Measurements from ENCODE around the gene FAXC.

Gene FAXC

DNA sequence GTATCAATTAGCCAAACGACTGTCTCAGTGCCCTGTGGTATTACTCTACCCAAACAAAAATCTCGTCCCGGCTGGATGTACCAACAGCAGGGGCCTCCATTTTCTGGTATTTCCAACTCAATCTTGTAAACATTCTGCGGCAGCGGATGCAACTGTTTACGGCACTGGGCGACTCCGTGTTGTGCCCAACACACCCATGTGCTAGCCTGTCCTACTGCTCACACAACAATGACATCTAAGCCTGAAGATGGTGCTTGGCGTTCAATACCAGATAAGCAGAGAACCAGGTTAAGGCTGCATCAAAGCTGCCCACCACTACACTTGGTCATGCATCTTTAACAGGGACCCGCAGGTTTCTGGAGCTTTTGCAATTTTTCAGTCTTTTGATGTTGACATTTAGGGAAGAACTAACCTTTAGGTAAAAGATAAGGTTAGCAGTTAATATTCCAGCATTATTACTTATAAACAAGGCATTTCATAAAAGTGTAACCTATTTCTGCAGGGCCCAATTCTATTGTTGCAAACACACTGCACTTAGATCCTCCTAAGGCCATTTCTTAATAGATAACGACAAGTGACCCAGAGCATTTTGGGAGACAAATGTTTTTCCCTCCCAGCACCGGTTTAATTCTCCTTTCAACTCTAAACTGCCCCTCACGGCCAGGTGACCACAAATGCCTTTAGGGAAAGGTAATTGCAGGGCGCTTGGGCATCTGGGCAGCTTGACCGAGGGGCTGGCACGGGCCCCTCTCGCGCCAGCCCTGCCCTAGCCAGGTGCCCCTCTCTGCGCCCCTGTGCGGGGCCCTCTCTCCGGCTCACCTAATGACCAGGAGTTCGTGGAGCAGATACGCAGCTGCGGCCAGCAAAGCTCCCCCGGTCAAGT, 945 bp downstream of the FAXC start:
- no peak for DNase-seq (ENCODE audit: extremely low read depth, insufficient read length)
- Histone ChIP-seq H3K4me3 (replicated peaks; ENCODE audit: low read depth, low read length) (no peak overlapping the region), H3K36me3 (ENCODE audit: control insufficient read depth, insufficient read depth, low read length) (no peaks in the 10 kb centered on the region), H3K27me3 (replicated peaks; ENCODE audit: control insufficient read depth, insufficient read depth, low read length) (no peaks in the 10 kb centered on the region; the same call in none of the 2 replicates)
- TF ChIP-seq, protein P1, sequence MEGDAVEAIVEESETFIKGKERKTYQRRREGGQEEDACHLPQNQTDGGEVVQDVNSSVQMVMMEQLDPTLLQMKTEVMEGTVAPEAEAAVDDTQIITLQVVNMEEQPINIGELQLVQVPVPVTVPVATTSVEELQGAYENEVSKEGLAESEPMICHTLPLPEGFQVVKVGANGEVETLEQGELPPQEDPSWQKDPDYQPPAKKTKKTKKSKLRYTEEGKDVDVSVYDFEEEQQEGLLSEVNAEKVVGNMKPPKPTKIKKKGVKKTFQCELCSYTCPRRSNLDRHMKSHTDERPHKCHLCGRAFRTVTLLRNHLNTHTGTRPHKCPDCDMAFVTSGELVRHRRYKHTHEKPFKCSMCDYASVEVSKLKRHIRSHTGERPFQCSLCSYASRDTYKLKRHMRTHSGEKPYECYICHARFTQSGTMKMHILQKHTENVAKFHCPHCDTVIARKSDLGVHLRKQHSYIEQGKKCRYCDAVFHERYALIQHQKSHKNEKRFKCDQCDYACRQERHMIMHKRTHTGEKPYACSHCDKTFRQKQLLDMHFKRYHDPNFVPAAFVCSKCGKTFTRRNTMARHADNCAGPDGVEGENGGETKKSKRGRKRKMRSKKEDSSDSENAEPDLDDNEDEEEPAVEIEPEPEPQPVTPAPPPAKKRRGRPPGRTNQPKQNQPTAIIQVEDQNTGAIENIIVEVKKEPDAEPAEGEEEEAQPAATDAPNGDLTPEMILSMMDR (IDR thresholded peaks at IDR 0.05; ENCODE audit: insufficient read depth, low read length, poor library complexity, severe bottlenecking): no peak

DNA sequence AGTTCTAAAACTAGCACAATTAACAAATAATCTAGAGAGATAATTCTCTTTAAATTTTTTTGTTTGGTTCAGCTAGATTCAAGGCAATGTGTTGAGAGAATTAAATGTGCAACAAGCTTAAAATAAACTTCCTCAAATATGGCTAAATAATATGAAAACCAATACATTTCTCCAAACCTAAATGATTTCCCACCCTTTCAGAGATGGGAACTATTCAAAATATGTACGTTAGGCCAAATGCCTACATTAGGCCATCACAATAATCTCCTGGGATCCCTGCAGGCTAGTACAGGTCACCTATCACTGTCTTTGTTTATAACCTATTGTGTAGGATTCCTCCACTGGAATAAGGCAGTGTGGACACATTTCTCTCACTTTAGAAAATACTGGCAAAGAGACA, 1.7 kb downstream of the FAXC start:
- H3K4me3 ChIP-seq (replicated peaks; ENCODE audit: low read depth, low read length): no peak overlapping the region
- TF ChIP-seq, protein P1 (IDR thresholded peaks at IDR 0.05; ENCODE audit: insufficient read depth, low read length, poor library complexity, severe bottlenecking): no peak
- DNase-seq (ENCODE audit: extremely low read depth, insufficient read length): no peak
- H3K27me3 ChIP-seq (replicated peaks; ENCODE audit: control insufficient read depth, insufficient read depth, low read length): no peaks in the 10 kb centered on the region; the same call in 1 of the 2 replicates
- no peaks in the 10 kb centered on the region for H3K36me3 ChIP-seq (ENCODE audit: control insufficient read depth, insufficient read depth, low read length)

DNA sequence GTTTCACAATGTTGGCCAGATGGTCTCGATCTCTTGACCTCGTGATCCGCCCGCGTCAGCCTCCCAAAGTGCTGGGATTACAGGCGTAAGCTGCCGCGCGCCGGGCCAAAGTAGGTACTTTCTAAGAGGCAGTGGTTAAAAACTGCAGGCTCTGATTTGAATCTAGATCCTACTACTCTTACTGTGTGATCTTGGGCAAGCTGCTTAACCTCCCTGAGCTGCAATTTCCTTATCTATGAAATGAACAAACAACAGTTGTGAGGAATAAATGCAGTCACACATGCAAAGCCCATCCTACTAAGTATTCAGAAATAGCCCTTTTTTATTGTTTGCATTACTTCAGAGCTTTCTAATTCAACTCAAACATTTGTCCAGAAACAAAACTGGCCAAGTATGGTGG, 2.9 kb downstream of the FAXC start:
- DNase-seq (ENCODE audit: extremely low read depth, insufficient read length): no peak
- no peak overlapping the region for H3K4me3 ChIP-seq (replicated peaks; ENCODE audit: low read depth, low read length)
- TF ChIP-seq, protein P1 (IDR thresholded peaks at IDR 0.05; ENCODE audit: insufficient read depth, low read length, poor library complexity, severe bottlenecking): no peak
- H3K36me3 ChIP-seq (ENCODE audit: control insufficient read depth, insufficient read depth, low read length): no peaks in the 10 kb centered on the region
- no peaks in the 10 kb centered on the region; the same call in 1 of the 2 replicates for H3K27me3 ChIP-seq (replicated peaks; ENCODE audit: control insufficient read depth, insufficient read depth, low read length)

DNA sequence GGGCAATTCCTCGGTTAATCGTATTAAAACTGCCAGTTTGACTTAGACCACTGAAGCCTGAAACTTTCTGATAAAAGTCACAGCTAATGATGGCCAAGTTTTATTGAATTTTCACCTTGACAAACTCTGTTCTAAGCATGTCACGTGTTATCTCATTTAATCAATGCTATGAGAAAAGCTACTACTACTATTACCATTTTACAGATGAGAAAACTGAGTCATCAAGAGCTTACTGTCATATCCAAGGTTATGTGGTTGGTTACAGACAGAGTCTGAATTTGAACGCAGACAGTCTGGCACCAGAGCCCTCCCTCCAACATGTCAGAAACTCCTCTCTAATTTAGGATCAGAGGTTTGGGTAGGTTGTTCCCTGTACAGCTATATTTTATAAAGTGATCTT, 4.3 kb downstream of the FAXC start:
- Histone ChIP-seq H3K27me3 (replicated peaks; ENCODE audit: control insufficient read depth, insufficient read depth, low read length) (no peaks in the 10 kb centered on the region; the same call in 1 of the 2 replicates), H3K36me3 (ENCODE audit: control insufficient read depth, insufficient read depth, low read length) (no peaks in the 10 kb centered on the region), H3K4me3 (replicated peaks; ENCODE audit: low read depth, low read length) (no peak overlapping the region)
- TF ChIP-seq, protein P1 (IDR thresholded peaks at IDR 0.05; ENCODE audit: insufficient read depth, low read length, poor library complexity, severe bottlenecking): no peak
- DNase-seq (ENCODE audit: extremely low read depth, insufficient read length): no peak

DNA sequence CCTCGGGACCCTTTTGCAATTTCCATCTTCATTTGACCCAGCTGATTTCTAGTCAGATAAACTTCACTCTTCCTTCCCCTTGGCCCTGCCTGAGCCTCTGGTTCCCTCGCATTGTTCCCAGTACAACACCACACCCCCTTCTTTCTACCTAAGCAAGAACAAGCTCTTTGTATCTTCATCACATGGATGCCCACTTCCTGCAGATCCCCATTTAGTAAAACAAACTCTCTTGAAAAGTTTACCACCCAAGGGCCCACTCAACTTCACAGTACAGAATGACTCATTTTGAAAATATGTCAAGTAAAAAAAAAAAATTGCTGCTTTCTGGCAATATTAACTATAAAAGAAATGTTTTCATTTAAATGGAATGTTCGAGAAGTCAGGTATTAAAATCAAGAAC, 5.2 kb downstream of the FAXC start:
- no peak for DNase-seq (ENCODE audit: extremely low read depth, insufficient read length)
- H3K4me3 ChIP-seq (replicated peaks; ENCODE audit: low read depth, low read length): no peak overlapping the region
- TF ChIP-seq, protein P1 (IDR thresholded peaks at IDR 0.05; ENCODE audit: insufficient read depth, low read length, poor library complexity, severe bottlenecking): no peak
- no peaks in the 10 kb centered on the region; the same call in 1 of the 2 replicates for H3K27me3 ChIP-seq (replicated peaks; ENCODE audit: control insufficient read depth, insufficient read depth, low read length)
- H3K36me3 ChIP-seq (ENCODE audit: control insufficient read depth, insufficient read depth, low read length): no peaks in the 10 kb centered on the region
